HG03521 (cell line): Measurements from ENCODE around the gene ASB2.

Source experiments
- ATAC-seq: cut with Tn5 transposase; IDR thresholded peaks from one replicate; pipeline ENCODE4 v1.9.1; 2021; ENCODE audit warnings: mild to moderate bottlenecking, moderate library complexity; ENCODE audit not compliant: unreplicated experiment

Gene ASB2

DNA sequence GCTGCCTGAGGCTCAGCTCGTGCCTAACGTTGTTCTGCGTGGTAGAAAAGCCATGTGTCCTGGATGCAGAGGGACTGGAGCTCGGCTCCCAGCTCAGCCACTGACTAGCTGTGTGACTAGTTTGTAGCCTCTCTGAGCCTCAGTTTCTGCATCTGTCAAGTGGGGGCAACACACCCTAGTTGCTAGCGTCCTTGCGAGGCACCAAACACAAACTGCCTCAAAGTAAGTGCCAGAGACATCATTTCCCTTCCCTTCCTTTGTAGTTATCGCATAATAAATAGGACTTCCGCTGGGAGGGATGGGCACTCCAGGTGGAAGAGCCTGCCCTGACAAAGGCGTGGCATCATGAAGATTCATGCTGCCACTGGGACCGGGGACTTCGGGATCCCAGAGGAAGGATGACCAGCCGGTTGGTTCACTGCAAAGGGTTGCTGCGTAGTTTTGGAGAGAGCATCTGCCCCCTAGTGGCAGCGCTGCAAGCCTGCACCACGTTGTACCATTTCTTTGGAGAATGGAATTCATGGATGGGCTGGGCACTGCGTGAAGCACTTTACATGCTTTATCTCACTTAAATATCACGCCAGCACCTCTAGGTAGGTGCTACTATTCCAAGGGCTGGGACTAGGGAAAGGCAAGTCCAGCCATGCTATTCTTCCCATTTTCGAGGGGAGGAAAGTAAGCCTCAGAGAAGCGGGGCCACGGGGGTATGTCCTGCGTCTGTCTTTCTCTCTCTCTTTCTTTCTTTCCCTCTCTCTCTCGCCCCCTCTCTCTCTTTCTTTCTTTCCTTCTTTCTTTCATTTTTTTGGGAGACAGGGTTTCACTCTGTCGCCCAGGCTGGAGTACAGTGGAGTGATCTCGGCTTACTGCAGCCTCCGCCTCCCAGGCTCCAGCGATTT, 25.4 kb upstream of the ASB2 start:
- peak; percentile 61 for ATAC-seq

DNA sequence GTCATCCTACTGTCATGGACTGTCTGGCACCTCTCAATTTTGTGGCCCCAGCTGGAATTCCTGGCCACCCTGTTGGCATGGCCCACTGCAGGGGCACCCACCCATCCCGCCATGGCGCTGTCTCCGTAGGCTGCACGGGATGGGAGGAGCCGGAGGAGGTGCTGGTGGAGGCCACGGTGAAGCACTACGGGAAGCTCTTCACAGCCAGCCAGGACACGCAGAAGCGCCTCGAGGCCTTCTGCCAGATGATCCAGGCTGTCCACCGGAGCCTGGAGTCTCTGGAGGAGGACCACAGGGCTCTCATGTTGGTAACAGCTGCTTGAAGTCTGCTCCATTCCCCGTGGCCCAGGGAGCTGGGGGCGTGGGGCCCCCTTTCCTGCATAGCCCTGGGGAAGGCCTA, 24.6 kb upstream of the ASB2 start:
- ATAC-seq = no peak

DNA sequence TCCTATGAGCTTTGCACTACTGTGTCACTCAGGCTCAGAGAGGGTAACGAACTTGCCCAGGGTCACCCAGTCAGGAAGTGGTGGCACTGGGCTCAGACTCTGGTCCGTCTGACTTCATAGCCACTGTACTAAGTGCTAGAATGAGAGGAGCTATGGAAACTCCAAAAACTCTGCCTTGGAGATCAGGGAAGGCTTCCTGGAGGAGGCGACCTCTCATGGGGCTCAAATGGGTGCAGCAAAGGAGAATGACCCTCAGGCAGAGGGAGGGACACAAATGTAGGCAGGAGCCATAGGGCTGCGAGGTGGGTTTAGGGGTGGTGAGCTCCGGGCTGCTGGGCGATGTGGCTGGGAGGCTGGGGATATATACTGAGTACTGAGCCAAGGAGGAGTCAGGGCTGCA, 23.9 kb upstream of the ASB2 start:
- ATAC-seq = no peak

DNA sequence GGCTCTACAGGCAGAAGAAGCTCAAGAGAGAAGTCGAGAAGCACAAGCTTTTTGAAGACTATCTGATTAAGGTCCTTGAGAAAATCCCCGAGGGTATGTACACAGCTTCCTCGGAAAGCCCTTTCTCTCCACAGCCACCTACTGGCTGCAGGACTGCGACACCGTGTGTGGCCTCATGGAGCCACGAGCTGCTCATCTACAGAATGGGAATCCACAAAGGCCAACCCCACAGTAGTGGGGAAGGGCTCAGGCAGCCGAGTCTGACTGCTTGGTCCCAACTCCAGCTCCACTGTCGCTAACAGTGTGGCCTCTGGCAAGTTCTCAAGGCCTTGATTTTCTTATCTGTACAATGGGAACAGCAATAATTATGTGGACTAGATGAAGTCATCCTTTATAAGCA, 23.2 kb upstream of the ASB2 start:
- no peak for ATAC-seq

DNA sequence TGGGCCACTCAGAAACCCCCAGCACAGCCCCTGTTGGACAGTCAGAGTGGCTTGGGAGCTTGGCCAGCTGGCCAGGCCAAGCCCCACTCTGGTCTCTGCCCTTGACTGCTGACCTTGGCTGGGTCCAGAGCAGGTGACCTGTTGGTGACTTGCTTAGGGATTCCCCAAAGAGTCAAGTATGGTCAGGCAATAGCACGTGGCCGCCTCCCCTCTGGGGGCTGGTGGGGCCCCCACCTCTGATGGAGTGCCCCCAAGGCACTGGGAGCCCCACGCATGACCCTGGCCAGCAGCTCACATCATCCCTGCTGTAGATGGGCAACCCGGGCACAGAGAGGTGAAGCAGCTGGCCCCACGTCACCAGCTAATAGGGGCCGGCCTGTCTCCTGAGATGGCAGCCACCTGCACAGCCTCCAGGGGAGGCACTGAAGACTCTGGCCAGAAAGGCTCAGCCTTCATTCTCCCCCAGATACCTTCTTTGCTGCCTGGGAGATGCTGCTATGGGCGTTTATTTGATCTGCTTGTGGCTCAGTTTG, 22.6 kb upstream of the ASB2 start:
- no peak for ATAC-seq

DNA sequence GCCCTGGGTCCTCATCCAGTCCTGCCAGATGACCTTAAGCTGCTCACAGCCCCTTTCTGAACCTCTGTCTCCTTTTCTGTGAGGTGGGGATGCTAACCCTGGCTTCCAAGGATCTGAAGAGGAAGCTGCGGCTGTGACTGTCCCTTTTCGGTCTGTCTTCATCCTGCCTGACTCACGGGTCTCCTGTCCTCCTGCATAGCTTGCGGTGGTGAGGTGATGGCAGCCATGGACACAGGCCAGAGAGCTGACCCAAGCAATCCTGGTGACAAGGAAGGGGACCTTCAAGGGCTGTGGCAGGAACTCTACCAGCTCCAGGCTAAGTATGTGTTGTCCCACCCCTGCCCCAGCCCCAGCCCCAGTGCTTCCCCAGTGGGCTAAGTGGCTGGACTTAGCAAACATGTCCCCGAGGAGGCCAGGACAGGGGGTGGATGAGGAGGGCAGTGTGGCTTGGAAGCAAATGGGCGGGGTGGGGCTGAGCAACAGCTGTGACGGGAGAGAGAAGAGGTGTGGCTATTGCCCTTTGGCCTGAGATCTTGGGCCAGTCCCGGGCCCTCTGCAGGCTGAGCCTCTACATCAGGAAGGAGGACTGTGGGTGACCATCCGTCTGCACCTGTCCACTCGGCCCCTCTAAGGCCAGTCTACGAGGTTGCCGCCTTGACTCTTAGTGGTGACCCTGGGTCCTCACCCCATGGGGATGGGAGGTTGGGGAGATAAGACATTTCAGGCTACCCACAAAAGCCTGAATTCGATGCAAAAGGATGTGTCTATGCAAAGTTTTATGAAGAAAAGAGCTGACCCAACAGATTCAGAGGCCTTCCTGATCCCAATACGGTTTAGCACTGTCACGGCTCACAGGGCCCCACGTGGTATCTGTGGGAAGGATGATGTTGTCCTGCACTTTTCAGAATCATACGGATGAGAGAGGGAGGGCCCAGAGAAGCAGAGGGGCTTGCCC, 21.8 kb upstream of the ASB2 start:
- ATAC-seq = no peak

DNA sequence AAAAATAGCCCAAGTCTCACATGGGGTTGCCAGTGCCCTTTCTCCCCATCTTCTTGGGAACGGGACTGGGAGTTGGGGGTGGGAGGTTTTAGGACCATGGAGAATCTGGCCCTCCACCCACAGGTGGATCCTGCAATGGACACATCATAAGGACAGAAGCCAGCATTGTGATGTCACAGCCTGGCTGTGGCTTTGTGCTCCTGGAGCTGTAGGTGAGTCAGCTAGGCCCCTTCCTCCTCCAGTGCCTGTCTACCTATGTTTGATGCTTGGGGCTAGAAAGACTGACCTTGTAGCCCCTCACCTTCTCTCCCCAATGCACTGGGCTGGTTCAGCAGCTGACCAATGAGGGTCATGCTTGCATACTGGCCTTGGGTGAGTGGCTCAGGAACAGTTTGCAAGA, 20.7 kb upstream of the ASB2 start, which contains the start of gene CCDC197:
CCDC197 (plus strand) TSS at position 220 of the 400 bp plus-strand sequence. CDS start 831 bp downstream, outside the sequence.
- no peak for ATAC-seq

DNA sequence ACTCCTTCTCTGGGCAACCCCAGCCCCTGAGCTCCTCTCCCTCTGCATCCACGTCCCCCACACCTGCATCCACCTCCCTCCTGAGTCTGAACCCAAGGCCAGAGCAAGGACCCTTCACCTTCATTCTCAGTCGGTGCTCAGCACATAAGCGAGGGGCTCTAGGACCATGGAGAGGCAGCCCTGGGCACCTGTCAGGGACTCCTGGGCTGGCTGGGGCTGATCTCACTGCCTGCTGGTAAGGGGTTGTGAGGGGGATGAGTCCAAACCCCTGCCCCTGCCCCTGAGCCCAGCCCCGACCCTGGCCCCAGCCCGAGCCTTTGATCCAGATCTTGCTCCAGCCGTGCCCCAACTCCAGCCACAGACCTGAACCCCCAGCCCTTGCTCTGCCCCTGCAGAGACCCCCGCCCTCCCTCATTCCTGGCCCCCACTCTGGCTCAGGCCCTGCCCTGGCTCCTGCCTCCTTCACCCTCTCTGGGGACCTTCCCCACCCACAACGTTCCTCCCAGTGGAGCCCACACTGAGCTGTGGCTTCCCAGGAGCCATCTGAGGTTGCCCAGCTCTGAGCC, 19.8 kb upstream of the ASB2 start:
- ATAC-seq = no peak

DNA sequence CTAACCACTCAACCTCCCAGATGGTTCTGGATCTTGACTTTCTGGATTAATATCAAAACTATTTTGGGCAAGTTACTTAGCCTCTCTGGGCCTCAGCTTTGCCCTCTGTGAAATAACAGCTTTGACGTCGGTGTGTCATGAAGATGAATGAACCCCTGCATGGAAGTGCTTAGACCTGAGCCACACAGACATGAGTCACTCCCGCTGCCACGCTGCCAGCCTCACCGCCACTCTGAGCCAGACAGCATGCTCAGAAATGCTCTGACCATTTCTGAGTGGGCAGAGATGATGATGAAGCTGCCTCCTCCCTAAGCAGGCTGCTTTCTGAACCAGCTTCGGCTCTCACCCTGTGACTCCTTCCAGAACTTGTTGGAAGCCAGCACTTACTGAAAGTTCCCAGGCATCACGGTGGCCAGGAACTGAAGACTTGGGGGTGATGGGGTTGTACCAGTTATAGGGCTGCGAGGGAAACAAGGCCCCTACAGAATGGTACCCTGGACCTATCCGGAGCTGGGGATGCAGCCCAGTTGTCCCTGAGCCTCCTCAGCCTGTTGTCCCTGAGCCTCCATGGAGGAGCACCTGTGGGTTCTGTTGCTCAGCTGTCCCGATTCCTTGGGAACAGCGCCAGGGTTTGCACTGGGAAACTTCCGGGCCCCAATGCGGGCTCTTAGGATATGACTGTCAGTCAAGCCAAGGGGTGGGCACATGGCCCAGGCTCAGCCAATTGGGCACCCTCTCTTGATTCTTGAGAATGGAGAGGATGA, 18.7 kb upstream of the ASB2 start:
- no peak for ATAC-seq

DNA sequence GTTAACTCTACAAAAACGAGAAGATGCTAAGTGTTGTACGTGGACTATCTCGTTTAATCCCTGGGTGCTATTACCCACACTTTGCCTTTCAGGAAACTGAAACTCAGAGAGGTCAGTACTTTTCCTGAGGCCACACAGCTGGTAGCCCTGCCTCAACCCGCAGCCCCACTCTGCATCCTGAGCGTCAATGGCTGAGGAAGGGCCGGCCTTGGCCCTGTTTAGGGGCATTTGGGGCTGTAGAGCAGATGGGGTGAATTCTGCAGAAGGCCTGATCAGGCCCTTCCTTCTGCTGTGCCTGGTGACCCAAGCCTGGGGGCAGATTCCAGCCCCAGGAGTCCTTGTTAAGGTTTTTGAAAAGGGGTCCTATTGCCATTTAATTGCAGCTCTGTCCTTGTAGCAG, 17.0 kb upstream of the ASB2 start:
- no peak for ATAC-seq

DNA sequence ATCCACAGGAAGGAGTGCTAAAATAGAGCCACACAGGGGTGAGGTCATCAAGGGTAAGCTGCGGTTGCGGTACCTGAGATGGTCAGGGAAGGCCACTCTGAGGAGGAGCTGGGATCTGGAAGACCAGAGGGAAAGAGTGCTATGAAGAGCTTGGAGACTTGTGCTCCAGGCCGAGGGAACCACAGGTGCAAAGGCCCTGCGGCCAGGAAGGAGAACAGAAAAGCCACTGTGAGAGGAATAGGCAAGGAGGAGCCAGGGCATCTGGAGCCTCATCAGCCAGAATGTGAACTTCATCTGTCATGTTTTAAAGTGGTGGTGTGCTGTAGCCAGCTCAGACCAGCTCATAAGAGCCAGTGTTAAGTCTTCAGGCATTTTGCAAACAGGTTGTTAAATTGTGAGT, 15.3 kb upstream of the ASB2 start:
- no peak for ATAC-seq

DNA sequence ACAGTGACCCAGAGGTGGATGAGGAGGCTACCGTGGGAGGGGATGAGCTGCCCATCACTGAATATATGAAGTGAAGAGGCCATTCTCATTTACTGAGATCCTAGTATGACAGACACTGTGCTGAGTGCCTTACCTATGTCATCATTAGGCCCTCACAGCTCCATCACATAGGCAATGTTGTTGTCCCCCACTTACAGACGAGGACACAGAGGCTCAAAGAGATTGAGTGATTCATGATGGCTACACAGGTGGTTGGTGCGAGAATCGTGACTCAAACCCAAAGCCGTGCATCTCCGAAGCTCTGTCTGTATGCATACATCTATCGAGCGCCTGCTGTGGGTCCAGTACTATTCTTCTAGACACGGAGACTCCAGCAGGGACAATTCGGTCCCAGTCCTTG, 14.8 kb upstream of the ASB2 start:
- no peak for ATAC-seq

DNA sequence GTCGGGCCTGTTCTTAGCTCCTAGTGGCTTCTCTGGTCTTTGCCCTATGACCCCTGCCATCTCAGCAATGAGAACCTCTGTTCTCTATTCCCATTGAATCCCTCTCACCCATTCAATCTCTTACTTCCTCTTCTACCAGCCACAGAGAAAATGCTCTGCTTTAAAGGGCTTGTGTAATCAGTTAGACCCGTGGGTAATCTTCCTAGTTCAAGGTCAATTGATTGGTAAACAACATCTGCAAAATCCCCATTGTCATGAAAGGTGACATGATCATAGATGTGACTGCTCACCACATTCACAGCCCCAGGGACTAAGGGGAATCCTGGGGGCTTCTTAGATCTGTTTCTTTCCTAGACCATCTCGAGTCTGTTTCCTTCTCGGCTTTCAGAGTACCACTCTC, 13.6 kb upstream of the ASB2 start:
- ATAC-seq = no peak

DNA sequence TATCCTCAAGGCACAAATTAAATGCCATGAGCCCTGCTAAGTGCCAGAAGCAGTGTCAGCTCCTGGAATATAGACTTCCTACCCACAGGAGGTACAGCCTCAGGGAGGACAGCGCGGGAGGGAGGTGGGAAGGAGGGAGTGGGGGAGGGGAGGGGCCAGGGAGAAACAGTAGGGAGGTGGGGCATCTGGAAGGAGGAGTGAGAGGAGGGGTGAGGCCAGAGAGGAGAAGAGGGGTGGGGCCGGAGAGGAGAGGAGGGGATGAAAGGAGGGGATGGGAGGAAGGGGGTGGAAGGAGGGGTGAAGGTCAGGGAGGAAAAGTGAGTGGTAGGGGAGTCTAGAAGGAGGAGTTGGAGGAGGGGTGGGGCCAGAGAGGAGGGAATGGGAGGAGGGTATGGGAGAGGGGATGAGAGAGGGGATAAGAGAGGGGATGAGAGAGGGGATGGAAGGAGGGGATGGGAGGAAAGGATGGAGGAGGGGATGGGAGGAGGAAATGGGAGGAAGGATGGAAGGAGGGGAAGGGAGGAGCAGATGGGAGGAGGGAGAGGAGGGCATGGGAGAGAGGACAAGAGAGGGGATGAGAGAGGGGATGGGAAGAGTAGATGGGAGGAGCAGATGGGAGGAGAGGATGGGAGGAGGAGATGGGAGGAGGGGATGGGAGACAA, 11.6 kb upstream of the ASB2 start:
- no peak for ATAC-seq

DNA sequence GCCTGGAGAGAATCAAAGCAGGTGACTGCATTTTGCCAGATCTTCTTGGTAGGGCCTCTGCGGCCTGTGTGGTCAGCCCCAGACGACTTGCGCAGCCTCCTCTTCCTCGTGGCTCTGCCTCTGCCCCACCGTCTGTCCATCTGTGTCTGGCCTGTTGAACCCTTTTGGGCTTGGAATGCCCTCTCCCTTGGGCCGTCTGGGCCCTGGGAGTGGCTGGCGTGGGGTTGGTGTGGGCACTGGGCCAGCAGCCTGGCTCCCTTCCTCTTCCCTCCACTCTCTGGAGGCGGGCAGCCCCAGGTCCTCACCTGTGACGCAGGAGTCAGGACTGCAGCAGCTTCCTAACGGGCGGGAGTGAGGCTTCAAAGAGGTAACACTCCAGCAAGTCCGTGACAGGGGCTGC, 11.0 kb upstream of the ASB2 start:
- no peak for ATAC-seq

DNA sequence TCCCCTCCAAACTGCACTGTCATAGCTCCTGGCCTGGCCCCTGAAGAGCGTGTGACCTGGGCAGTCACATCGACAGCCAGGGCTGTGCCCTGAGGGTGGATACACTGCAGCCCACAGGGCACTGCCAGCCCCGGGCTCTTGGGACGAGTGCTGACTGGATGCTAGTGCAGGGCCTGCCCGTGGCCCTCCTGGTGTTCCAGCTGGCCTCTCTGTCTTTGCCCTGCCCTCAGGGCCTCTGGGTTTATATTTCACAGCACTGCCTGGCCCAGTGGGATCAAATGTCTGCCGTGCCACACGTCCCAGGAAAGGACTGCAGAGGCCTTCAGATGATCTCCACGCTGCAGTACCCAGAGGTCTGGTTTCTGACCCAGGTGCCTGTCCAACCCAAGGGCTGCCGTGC, 10.6 kb upstream of the ASB2 start:
- no peak for ATAC-seq

DNA sequence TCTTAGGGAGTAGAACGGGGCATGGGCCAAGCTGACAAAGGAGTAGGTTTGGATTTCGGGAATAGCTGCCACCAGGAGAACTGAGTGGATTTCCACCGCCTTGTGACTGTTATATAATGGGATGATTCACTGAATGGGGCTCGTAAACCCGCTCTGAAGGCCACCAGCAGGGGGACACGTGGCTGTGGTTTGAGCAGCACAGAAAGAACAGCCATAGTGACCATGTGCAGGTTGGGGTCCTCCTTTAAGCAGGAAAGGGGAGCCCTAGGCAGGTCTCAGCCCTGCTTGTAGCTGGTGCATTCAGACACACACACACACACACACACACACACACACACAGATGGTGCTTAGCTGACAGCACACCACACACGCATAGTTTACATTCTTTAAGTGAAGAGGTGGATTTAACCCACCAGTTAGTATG, 8.6 kb upstream of the ASB2 start:
- ATAC-seq = no peak

DNA sequence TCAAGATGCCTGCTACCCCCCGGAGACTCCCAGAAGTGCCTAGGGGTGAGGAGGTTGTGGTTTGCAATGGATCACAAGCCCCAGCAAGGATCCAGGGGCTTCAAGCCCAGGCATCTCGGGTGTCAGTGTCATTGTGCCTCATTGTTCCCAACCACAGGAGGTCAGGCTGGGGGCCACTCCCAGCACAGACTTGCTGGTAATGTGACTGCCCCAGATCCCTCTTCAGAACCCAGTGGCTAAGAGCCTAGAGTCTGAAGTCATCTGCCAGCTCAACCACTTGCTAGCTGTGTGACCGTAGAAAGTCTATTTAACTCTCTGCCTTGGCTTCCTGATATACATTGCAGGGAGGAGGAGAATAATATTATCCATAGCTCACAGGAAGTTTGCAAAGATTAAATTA, 7.7 kb upstream of the ASB2 start:
- ATAC-seq = no peak

DNA sequence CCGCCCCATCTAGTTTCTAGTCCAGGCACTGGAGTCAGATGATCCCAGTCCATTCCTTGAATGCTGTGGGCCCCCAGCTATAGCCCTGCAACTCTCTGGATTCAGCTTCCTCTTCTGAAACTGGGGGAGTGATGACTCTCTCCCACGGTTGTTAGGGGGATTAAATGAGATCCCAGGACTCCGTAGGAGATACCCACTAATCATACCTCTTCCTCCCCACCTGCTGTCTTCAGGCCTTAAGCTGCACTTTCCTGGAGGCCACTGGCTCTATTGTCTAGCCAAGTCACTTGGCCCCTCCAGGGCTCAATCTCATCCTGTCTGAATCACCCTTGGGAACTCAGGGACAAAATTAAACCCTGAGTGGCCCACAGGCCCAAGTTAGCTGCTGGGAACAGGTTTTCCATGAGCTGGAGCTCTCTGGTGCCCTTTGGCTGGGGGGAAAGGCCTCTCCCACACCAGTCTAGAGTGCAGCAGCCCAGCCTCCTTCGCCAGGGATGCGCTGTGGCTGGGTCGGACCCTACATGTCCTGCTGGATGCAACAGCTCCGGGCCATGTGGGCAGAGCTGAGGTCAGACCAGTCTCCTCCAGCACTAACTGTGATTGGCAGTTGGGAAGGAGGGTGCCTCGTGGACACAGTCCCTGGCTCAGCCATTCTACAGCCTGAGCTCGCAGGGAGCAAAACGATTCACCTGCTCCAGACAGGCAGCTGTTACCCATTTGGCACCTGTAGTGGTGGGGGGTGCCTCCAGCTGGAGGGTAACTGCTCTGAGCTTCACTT, 6.0 kb upstream of the ASB2 start:
- no peak for ATAC-seq
